ENCODE results near the gene CACNB3. TPM values are rescaled to one million over a fixed set of nuclear protein-coding genes. Genes with fewer than 3 reads are reported as not detected.

The CACNB3 gene
- total RNA-seq, 1 donor from 2014 or later: 24.5 TPM

DNA sequence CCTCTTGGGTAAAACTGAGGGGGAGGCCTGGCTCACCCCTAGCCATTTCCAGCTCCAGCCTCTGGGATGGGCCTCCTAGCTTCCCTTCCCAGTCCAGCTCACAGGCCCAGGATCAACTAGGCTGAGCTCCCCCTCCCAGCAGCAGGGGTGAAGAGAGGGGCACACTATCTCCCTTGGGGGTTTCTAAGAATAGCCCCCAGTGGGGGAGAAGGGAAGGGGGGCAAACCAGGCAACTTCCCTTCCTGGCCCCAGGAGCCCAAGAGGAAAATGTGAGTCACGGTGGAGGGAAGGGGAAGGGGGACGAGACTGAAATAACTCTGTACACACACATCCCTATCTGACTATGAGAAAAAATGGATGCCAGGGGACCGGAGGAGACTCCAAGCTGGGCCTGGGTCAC is 38.4 kb upstream of the CACNB3 start:
- TF ChIP-seq, protein P1, sequence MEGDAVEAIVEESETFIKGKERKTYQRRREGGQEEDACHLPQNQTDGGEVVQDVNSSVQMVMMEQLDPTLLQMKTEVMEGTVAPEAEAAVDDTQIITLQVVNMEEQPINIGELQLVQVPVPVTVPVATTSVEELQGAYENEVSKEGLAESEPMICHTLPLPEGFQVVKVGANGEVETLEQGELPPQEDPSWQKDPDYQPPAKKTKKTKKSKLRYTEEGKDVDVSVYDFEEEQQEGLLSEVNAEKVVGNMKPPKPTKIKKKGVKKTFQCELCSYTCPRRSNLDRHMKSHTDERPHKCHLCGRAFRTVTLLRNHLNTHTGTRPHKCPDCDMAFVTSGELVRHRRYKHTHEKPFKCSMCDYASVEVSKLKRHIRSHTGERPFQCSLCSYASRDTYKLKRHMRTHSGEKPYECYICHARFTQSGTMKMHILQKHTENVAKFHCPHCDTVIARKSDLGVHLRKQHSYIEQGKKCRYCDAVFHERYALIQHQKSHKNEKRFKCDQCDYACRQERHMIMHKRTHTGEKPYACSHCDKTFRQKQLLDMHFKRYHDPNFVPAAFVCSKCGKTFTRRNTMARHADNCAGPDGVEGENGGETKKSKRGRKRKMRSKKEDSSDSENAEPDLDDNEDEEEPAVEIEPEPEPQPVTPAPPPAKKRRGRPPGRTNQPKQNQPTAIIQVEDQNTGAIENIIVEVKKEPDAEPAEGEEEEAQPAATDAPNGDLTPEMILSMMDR (IDR thresholded peaks at IDR 0.05; ENCODE audit: insufficient read depth, low read length, poor library complexity, severe bottlenecking): no peak
- DNase-seq (ENCODE audit: low read depth): no peak
- Histone ChIP-seq H3K36me3 (ENCODE audit: control insufficient read depth, insufficient read depth, low read length) (peaks cover 2% of the 10 kb centered on the region), H3K4me3 (ENCODE audit: low read depth, low read length) (no peak overlapping the region), H3K27me3 (ENCODE audit: control insufficient read depth, insufficient read depth, low read length) (no peaks in the 10 kb centered on the region)

DNA sequence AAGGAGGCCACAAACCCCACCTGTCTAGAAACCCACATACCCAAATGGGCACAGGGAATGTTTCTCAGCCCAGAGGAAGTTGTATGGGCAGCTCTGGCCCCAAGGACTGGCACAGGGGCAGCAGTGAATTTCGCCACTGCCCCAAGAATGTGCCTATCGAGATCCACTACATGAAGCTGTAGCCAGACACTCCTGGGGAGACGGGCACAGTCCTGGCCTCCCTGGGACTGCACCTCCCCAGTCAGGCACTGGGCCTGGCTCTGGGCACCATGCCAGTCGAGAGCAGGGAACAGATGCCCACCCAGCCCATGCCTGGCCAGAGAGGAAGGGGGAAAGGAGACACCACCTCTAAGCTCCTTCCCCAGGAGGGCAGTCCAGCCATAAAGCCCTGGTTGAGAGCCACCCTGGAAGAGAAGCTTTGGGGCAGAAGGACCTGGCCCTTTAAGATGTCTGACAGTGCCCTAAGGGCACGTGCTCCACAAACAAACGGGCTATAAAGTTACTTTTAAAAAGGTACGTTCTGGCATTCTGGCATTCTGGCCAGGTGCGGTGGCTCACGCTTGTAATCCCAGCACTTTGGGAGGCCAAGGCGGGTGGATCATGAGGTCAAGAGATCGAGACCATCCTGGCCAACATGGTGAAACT is 37.8 kb upstream of the CACNB3 start:
- no peak for DNase-seq (ENCODE audit: low read depth)
- H3K4me3 ChIP-seq (ENCODE audit: low read depth, low read length): no peak overlapping the region
- H3K27me3 ChIP-seq (ENCODE audit: control insufficient read depth, insufficient read depth, low read length): no peaks in the 10 kb centered on the region
- TF ChIP-seq, protein P1 (IDR thresholded peaks at IDR 0.05; ENCODE audit: insufficient read depth, low read length, poor library complexity, severe bottlenecking): no peak
- H3K36me3 ChIP-seq (ENCODE audit: control insufficient read depth, insufficient read depth, low read length): peaks cover 2% of the 10 kb centered on the region

DNA sequence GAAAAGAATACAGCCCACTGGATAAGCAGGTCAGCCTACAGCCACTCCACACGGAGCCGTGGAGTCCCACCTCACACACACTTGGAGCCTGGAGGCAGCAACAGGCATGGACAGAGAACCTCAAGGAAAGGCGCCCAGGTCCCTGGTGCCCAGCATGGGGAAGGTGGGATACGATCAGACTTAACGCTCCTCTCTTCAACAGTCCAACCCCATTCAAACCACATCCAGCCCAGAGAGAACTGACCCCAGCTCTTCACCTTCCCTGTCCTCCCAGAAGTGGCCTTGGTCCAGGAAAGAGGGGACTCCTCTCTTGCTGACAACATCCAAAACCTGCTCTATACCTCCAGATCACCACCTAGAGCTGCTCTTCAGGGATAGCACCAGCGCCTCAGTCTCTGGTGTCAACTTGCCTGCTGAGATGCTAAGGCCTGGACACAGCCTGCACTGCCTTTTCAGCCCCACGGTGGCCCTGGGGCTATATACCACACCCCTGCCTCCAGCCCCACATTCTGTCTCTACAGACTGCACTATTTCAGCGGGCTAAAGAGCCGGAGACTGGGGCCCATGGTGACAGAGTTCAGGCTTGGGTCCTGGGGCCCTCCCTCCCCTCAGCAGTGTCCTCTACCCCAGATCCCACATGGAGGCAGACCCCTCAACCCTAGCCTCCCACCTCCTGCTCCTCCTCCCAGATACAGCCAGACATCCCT is 36.4 kb upstream of the CACNB3 start:
- TF ChIP-seq, protein P1 (IDR thresholded peaks at IDR 0.05; ENCODE audit: insufficient read depth, low read length, poor library complexity, severe bottlenecking): no peak
- Histone ChIP-seq H3K27me3 (ENCODE audit: control insufficient read depth, insufficient read depth, low read length) (no peaks in the 10 kb centered on the region), H3K4me3 (ENCODE audit: low read depth, low read length) (no peak overlapping the region), H3K36me3 (ENCODE audit: control insufficient read depth, insufficient read depth, low read length) (no peaks in the 10 kb centered on the region)
- DNase-seq (ENCODE audit: low read depth): no peak

DNA sequence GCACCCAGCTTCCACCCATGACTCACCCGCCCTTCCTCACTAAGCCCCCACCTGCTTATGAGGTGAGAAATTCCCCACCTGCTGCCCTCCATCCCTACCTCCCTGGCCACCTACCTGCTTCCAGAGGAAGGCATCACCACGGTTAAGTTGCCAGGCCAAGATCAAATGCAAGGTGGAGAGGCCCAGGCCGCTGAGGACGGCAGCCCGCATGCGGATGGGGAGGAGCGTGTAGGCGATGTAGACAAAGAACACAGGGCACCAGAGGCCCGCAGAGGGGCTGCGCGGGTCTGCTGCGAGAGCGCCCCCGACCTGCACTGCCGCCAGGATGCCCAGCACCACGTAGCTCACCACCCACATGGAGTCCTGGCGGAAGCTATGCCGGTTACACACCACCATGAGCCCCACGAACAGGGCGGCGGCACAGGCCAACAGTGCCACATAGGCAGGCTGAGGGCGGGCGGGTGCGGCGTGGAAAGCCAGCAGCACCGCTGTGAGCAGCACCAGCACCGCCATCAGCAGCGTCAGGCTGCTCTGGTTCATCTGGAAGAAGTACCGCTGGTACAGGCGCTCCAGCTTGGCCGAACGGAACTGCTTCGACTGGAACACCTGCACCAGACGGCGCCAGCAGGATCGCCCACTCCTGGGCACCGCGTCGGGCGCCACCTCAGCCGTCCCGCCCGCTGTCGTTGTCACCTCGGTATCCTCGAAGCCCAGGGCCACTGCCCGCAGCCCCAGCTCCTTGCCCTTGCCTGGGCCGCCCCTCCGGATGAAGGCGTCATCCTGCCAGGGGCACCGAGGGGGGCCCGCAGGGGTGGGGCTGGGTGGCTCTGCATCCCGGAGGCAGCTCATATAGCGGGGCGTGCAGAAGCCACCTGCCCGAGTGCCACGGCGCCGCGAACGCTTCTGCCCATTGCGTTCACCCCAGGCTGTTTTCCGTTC is 35.6 kb upstream of the CACNB3 start:
- no peaks in the 10 kb centered on the region for H3K36me3 ChIP-seq (ENCODE audit: control insufficient read depth, insufficient read depth, low read length)
- H3K27me3 ChIP-seq (ENCODE audit: control insufficient read depth, insufficient read depth, low read length): no peaks in the 10 kb centered on the region
- TF ChIP-seq, protein P1 (IDR thresholded peaks at IDR 0.05; ENCODE audit: insufficient read depth, low read length, poor library complexity, severe bottlenecking): no peak
- H3K4me3 ChIP-seq (ENCODE audit: low read depth, low read length): no peak overlapping the region
- no peak for DNase-seq (ENCODE audit: low read depth)

DNA sequence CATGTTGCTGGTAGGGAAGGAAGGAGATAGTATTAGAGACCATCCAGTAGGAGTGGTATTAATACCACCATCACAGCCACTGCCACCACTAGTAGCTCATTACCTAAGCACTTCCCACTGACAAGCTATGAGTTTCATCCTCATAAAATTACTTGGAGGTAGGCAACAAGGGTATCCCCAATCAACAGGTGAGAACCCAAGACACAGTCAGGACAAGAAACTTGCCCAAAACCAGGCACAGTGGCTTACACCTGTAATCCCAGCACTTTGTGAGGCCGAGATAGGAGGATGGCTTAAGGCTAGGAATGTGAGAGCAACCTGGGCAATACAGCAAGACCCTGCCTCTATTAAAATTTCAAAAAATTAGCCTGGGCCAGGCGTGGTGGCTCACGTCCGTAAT is 34.9 kb upstream of the CACNB3 start:
- Histone ChIP-seq H3K4me3 (ENCODE audit: low read depth, low read length) (no peak overlapping the region), H3K36me3 (ENCODE audit: control insufficient read depth, insufficient read depth, low read length) (no peaks in the 10 kb centered on the region), H3K27me3 (ENCODE audit: control insufficient read depth, insufficient read depth, low read length) (no peaks in the 10 kb centered on the region)
- no peak for DNase-seq (ENCODE audit: low read depth)
- TF ChIP-seq, protein P1 (IDR thresholded peaks at IDR 0.05; ENCODE audit: insufficient read depth, low read length, poor library complexity, severe bottlenecking): no peak

Data from kidney epithelial cell (primary cell).